Measurements from ENCODE around the gene WNT11.

Gene WNT11

DNA sequence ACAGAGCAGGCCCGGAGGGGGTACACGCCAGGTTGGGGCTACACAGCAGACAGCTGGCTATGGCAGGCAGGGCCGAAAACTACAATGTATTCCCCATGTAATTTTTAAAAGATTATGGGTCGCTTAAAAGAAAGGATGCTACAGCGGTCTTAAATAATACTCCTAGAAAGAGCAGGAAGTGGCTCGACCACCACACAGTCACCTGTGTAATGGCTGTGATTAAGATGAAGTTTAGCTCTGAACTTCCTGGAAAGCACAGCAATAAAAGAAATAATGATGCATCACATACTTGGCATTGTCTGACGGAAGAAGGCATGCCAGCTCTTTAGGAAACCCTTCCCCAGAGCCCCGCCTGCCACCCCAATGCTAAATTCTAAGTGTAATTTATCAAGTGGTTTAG lies 32.6 kb downstream of the WNT11 start:
- DNase-seq (ENCODE audit: low spot score), result no peak

DNA sequence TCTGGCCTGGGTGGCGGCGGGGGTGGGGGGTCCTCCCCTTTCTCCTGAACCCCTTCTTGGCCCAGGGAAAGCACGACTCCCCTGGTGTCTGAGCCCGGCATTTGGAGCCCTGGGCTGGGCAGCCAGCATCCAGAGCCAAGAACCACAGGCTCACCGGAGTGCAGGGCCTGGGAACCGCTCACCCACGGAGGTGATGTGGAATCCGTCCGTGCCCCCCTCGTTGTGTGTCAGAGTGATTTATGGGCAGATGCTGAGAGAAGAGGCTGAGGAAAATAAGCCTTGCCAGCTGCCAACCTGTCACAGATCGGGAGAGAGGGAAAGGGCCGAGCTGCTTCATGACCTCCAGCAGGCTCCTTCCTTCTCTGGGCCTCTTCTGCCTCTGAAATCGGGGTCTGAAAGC lies 33.7 kb downstream of the WNT11 start:
- DNase-seq (ENCODE audit: low spot score), result no peak

DNA sequence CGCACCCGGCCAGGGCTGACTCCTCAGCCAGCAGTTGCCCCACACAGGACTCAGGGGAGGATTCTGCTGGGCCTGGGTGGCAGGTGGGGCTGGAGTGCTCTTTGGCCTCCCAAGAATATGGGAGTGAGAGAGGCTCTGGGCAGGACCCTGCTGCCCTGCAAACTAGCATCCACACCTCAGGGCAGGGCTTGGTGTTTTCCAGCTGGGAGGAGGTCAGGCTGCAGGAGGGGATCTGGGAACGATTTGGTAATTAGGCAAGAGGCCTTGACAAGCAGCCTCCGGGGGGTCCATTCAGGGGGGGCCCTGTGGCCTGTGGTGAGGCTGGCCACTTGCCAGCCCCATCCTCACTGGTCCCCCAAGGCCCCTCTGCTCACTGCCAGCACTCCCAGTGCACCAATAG lies 35.8 kb downstream of the WNT11 start:
- DNase-seq (ENCODE audit: low spot score), result no peak

DNA sequence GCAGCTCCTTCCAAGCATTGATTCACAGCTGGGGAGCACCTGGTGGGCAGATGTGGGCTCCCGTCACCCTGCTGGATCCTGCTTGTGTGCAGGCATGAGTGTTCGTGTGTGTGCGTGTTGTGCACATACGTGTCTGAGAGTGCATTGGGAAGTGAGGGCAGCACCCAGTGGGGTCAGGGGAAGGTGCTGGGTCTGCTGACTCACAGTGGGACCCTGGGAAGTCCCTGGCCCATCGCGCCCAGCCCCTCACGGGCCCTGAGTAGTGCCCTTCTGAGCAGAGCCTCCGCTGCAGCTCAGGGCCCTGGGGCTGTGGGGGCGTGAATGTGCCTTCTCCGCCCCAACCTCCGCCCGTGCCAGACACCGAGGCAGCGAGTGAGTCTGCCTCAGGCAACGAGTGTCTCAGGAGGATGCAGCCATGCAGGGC lies 36.8 kb downstream of the WNT11 start:
- DNase-seq (ENCODE audit: low spot score), result no peak

DNA sequence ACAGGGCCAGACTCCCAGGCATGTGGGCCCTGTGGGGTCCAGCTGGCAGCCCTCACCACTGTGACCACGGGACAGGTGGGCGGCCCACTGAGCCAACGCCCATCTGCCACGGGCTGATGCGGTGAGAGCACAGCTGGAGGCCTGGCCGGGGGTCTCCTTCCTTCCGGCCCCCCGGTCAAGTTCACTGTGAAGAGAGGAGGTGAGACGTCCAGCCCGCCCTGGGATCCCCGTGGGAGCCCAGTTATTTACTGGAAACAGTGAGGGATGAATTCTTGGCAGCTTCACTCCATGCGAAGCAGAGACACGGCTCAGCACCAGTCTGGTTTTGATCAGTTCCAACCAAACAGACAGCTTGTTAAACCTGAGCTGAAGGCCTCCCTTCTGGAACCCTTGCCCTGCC lies 38.7 kb downstream of the WNT11 start:
- DNase-seq (ENCODE audit: low spot score), result no peak

DNA sequence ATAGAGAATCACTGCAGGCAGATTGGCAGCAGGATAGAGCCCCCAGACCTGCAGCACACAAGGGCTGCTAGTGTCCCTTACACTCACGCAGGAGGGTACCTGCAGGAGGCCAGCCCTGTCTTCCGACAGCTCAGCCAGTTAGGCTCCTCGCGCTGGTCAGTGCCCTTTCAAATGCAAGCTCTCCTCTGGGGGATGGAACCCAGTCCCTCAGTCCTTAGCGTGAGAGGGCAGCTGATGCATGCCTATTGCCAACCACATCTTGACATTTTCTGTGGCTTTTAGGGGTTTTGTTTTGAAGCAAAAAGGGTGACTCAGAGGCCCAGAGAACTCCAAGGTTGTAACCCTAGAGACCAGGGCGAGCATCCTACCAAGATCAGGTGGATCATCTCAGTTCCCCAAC lies 40.0 kb downstream of the WNT11 start:
- peak; percentile 83 for DNase-seq (ENCODE audit: low spot score)

DNA sequence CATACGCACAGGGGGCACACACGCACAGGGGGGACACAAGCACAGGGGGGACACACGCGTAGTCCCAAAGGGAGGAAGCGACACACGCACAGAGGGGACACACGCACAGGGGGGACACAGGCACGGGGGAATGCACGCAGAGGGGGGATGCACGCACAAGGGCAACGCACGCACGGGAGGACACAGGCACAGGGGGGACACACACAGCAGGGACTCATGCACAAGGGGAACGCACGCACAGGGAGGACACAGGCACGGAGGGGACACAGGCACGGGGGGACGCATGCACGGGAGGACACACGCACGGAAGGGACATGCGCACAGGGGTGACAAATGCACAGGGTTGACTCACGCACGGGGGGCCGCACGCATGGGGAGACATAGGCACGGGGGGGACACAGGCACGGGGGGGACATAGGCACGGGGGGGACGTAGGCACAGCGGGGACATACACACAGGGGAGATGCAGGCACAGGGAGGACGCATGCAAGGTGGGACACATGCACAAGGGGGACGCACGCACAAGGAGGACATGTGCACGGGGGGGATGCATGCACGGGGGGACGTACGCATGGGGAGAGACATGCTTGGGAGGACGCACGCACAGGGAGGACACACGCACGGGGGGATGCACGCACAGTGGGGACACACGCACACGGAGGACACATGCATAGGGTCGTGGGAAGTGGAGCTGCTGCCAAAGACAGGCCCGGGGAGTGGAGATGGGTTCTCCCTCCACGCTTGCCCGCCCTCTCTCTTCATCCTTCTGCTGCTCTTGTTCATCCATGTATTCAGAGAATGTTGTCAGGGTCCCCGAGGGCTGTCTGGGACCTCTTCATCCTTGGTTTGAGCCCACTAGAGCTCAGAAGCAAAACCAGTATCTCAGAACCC lies 41.2 kb downstream of the WNT11 start:
- DNase-seq (ENCODE audit: low spot score), result no peak

DNA sequence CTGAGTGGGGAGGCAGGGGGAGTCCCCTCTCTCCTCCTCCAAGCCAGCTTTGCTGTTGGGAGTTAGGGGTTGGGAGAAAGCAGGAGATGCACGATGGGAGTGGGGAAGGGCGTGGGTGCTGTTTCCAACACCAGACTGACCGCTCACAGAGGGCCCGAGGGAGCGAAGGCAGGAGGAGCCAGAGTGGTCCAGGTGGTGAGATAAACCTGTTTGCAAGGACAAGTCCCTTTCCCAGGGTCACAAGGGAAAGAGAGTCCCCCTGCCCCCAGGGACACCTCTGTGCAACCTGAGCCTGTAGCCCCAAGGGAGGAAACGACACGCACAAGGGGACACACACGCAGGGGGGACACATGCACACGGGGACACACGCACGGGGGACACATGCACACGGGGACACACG lies 42.2 kb downstream of the WNT11 start:
- no peak for DNase-seq (ENCODE audit: low spot score)

DNA sequence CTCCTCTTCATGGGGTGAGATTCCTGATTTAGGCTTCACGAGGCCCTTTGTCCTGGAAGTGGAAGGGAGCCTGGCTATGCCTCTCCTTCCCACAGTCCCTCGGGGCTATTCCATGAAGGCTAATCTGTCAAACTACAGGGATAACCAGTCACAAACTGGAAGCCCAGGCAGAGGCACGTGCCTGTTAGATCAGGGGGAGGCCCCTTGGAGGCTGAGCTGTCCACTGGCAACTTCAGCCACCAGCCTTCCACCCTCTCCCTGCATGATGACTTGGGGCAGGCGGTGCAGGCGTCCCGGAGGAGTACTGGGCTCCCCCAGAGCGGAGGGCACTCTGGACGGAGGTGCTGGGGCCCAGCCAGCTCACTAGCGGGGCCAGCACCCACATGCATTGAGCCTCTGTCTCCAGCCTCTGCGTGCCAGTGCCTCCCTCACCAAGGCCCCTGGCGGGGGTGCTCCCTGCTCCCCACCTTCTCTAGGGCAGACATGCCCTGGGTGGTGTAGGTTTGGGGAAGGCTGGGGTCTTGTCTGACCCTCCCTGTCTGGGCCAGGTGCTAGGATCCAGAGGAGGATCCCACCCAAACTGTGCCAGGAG lies 42.9 kb downstream of the WNT11 start:
- no peak for DNase-seq (ENCODE audit: low spot score)

DNA sequence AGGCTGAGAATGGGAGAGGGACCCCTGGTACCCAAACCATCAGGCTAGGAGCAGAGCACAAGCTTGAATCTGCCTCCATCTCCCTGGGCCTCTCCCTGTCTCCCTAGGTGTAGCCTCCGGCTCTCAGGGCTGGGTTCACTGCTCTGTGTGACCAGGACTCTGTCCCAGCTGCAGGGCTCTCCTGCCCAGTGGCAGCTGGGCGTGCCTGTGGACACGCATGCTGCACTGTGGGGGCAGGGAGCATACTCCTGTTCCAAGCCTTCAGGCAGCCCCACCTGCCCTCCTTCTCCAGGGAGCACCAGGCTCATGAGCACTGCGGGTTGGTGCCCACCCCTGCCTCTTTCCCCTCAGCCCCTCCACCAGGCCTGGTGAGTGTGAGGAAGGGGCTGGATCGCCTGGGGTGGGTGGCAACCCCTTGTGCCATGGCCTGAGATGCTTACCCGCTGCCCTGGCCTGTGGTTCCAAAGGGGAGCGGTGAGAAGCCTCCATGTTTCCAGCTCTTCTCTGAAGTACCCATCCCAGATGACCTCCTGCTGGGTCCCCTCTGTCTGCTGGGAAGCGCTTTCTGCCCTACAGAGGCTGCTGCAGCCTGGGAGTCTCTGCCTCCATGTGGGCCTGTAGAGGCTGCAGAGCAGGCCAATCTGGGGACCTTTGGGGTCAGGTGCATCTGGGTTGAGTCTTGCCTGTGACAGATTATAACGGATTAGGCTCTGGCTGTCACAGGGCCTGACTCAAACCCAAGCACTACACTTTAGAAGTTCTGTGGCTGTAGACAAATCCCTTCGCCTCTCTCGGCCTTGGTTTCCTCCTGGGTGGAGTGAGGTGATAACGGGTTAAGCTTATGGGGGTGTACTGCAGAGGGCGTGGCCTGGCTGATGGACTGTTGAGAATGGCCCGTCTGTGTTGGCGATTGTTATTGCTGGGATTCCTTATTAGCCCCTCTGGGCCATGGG lies 43.7 kb downstream of the WNT11 start:
- no peak for DNase-seq (ENCODE audit: low spot score)

DNA sequence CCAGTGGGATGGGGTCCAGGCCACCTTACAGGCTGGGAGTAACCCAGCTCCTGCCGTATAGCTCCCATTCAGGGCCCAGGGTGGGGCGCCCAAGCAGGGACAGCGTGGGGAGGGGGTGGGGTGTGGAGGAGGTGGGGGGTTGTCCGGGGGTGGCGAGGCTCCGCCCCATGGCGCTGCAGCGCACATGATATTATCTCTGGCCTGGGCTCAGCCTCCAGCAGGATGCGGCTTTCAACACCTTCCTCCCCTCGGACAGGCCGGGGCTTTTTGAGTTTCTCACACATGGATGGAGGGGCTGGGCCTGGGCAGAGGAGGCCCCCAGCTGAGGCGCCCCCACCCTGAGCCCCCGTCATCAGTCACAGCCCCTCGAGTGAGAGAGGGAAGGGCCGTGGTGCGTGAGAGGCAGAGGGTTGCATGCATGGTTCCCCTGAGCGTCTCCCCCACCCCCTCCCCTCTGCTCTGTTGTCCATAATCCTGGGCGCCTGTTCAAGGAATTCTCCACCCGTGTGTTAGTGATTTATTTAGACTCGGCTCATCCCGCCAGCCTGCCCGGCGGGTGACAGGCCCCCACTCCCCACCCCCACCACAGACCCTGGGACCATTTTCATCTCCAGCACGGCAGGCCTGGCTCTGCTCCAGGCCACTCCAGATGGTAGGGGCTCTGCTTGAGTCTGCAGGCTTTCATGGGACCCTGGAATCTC lies 44.9 kb downstream of the WNT11 start:
- DNase-seq (ENCODE audit: low spot score), result no peak

DNA sequence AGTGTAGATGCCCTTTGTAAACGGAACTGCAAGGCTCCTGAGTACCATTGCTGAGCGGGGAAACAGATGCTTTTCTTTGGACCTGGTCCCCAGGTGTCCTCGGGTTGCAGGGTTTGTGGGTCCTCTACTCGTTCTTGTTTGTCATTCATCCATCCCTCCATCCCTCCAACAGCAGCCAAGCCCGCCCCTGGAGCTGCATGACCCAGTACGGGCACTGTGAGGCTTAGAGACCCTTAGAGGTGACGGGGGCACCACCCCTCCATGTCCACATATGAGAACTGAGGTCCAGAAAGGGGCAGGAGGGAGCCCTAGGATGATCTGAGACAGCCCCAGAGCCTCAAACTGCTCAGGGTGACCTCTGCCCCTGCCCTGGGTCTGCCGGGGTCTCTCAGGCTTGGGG lies 45.4 kb downstream of the WNT11 start:
- no peak for DNase-seq (ENCODE audit: low spot score)

DNA sequence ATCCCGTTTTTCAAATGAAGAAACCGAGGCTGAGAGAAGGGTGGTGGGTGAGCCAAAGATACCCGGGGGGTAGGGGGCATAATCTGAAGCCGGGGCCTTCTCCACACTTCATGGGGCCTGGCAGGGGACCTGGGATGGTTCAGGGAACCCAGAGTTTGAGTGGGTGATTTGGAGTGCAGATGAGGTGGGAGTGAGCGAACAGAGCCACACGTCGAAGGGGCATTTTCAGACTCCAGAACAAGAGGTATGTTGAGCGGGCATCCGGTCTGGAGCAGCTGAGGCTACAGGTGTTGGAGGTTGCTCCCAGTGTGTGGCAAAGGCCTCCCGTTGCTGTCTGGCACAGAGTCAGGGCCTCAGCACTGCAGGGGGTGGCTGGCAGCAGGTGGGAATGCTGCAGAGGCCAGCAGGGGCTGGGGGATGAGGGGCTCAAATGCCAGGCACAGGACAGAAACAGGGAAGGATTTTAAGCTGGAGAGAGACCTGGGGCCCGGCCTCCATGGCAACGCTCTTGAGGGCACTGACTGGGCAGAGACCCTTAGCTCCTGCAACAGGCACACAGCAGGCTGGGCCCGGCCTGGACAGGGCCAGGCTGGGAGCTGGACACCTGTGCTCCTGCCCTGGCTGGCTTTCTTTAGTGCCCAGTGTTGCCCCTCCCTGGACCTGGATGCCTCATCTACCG lies 46.2 kb downstream of the WNT11 start:
- no peak for DNase-seq (ENCODE audit: low spot score)

DNA sequence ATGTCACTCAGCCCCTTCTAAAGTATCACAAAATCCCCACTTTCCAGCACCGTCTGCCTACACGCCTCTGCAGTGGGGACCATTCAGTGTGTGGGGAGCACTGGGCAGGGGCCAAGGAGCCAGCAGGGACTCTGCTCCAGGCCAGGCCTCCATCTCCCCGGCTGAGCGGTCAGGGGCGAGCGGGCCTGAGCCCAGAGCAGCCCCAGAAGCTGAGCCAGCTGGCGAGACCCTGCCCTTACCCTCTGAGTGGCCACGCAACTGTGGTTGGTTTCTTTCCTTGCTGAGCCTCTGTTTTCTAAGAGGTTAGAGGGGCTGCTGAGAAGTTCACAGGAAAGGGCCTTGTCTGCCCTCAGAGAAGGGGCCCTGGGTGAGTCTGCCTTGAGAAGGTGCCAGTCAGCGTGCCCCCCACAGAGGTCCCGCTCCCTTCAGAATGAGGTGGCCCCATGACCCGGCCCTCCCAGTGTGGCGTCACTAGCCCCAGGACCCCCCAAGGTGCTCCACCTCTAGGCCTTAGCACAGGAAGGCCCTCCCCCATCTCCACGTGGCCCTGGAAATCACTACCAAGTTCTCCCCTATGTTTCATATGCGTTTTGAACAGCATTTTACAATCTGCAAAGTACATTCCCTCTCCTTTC lies 46.9 kb downstream of the WNT11 start:
- no peak for DNase-seq (ENCODE audit: low spot score)

DNA sequence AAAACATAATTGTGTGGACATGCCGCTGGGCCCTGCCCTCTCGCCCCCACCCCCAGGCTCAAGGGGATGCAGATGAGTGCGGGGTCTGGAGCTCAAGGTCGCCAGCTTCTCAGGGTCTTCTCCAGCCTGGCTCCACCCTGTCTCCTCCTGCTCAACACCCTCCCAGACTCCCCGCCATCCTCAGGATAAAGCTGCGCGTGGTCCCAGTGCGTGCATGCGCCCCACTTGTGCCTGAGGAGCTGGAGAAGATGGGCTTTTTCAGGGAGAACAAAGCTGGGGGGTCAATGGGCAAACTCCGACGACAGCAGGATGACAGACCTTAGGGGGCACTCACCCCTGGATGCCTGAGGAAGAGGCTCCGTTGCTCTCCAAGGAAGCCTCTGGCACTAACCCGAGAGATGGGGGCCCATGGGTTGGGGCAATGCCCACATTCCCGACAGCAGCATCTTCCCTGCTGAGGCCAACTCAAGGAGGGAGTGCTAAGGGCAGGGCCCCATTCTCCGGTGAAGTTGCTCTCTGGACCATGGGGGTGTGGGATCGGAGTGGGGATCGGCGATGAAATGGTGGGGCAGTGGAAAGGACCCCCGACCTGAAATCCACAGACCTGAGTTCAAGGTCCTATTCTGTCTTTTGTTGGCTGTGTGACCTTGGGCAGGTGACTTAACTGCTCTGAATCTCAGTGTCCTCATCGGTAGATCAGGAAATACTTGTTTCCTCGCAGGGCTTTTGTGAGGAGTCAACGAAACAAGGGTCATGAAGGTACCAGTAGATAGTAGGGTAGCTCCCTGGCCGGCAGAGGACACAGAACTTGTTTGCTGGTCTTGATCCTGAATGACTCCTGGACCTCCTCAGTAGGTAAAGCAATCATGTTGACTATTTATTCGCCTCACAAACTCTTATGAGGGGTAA lies 47.7 kb downstream of the WNT11 start:
- no peak for DNase-seq (ENCODE audit: low spot score)

DNA sequence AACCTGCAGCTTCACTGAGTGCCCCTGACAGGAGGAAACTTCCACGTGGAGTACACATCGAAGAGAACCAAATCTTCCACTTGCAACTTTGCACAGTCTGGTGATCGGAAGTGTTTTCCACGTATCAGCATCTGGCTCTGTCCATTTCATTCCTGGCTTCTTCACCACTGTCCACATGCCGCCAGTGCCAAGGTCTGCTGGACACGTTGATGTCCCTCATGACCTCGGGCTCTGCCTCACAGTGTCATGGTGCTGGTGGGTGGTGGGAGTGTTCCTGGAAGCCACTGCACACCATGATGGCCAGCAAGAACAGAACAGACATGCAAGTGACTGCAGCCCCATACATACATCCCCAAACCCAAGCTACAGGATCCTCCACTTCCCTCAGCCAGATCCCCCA lies 48.4 kb downstream of the WNT11 start:
- no peak for DNase-seq (ENCODE audit: low spot score)

DNA sequence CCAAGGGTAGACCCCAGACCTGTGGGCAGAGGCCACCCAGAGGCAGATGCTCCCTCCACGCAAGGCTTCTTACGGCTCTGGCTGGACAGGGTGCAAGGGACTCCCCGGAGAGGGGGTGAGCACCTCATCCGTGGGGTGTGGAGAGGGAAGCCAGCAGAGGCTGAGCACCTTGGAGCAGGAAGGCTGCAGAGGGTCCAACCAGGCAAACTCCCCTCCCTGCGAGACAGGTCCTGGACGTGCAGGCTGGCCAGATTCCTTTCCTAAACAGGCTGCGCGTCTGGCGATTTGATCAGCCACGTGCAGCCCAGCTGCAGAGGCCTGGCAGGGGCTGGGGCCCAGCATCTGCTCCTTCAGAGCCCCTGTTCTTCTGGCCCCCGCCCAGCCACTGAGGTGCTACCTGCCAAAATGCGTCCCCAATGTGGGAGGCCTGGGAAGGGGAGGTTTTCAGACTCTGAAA lies 49.3 kb downstream of the WNT11 start:
- DNase-seq (ENCODE audit: low spot score), result no peak

DNA sequence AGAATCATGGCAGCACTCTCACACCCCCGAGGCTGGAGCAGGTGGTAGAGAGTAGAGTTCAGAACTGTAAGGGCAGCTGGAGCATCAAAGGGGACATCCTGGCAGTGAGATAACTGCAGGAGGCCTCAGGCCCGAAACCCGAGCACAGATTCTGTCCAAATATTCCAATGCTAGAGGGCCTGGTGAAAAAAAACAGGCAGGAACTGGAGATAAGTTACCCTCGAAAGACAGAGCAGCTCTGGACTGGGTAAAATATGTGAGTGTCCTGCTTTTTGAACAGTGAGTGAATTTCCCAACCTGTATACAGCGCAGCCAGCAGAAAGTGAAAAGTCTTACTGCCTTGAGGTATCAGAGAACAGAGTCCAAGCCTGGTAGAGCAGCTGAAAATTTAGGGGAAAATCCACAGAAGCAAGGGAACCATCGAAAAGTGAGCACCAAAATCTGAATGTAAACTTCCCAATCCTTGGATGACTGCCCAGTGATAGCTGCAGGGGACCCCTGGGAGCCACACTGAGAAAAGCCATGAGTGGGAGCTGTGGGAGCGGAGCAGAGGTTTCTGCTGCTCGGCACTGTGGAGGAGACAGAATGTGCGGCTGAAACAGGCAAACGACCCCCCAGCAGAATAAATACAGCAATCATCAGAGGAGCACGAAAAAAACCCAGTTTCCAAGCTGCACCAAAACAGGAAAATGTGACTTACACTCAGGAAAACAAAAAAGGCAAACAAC lies 50.6 kb downstream of the WNT11 start:
- DNase-seq (ENCODE audit: low spot score), result no peak

DNA sequence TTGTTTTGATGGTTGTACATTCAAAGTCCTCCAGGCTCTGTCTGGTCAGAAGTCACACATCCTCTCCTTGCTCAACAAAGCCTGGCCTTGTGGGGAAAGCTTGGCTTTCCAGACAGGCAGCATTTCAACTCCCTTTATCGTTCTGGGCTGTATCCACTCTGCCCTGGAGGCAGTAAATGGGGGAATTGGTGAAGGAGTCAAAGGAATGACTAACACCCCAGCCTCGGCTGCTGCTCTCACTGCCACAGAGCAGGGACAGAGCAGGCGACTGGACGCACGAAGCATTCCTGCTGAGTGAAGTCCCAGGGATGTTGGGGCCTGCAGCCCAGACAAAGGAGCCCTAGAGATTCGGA lies 52.8 kb downstream of the WNT11 start:
- DNase-seq (ENCODE audit: low spot score), result no peak
